Thyroid gland (tissue), 4 donors: ENCODE results near the gene OAS1.

Source experiments
- POLR2A ChIP-seq, 2 donors: fragments of 450-650 bp; IDR thresholded peaks; one replicate each; pipeline ENCODE4 v1.6.1; 2017; ENCODE audit warnings: antibody characterized with exemption in 2 of 2, mild to moderate bottlenecking in 2 of 2, moderate library complexity in 1 of 2
- TF ChIP-seq, protein P1 (sequence below), 6 experiments: fragments of 200-600 bp in 3 of 6; fragments of 450-650 bp in 3 of 6; sonication (generic) in 3 of 6; IDR thresholded peaks; one replicate each; pipeline ENCODE4 v1.5.1; 2016 to 2019; ENCODE audit warnings: antibody characterized with exemption in 6 of 6, mild to moderate bottlenecking in 2 of 6, inconsistent platforms in 1 of 6, moderate library complexity in 1 of 6

DNA sequence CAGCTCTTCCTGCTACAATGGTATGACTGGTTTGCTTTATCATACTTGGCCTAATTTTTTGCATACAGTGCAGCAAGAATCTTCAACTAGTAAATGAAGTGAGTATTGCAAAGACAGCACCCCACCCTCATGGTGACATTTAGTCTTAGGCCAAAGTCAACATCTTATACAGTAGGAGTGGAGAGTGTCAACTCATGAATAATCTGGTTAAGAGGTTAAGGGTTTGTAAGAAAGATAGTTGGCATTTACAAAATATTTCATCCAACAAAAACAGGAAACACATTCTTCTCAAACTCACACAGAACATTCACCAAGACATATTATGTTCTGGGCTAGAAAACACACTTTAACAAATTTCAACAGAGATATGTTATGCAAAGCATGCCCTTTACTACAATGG, 2.2 kb upstream of the OAS1 start:
- TF ChIP-seq POLR2A (IDR thresholded peaks at IDR 0.05), result no peak
- TF ChIP-seq, protein P1, sequence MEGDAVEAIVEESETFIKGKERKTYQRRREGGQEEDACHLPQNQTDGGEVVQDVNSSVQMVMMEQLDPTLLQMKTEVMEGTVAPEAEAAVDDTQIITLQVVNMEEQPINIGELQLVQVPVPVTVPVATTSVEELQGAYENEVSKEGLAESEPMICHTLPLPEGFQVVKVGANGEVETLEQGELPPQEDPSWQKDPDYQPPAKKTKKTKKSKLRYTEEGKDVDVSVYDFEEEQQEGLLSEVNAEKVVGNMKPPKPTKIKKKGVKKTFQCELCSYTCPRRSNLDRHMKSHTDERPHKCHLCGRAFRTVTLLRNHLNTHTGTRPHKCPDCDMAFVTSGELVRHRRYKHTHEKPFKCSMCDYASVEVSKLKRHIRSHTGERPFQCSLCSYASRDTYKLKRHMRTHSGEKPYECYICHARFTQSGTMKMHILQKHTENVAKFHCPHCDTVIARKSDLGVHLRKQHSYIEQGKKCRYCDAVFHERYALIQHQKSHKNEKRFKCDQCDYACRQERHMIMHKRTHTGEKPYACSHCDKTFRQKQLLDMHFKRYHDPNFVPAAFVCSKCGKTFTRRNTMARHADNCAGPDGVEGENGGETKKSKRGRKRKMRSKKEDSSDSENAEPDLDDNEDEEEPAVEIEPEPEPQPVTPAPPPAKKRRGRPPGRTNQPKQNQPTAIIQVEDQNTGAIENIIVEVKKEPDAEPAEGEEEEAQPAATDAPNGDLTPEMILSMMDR (IDR thresholded peaks at IDR 0.05), result no peak
